SK-N-SH treated with all-trans-retinoic acid at 6 μM for 48 hours (cell line): ENCODE measurements around the gene WEE2.

Source experiments
- CREB5 ChIP-seq: fragments of 250-450 bp; sonication (Bioruptor Pico); IDR thresholded peaks from 2 replicates; pipeline ENCODE4 v1.5.1; 2020; ENCODE audit warnings: low read depth, mild to moderate bottlenecking, moderate library complexity
- PATZ1 ChIP-seq: fragments of 250-450 bp; sonication (Bioruptor Pico); IDR thresholded peaks from 2 replicates; pipeline ENCODE4 v1.8.0; 2020; ENCODE audit warnings: mild to moderate bottlenecking, moderate library complexity, borderline replicate concordance
- ZNF565 ChIP-seq: fragments of 450-650 bp; formaldehyde crosslinking; conservative IDR thresholded peaks from 2 replicates; pipeline ENCODE4 v1.5.0; 2020; ENCODE audit warnings: low read depth, mild to moderate bottlenecking, moderate library complexity

DNA sequence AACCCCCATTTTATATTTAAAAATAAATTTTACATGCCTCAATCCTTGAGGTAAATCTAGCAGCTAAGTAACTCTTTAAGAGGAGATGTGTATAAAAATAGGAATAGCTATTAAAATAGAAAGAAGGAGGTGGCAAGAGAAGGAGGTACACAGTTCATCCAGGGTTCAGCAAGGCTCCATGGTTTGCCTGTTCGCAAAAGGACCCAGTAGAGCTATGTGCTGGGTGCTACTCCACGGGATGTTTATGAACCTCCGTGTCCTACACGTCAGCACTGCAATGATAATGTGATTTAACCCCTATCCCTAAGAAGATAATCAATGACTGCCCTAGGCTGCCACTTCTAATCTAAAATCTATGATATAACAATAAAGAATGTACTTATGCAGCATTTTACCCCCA is 5.3 kb upstream of the WEE2 start:
- no peak for TF ChIP-seq CREB5 (CRISPR knock-in tag)
- no peak for TF ChIP-seq PATZ1
- no peak for TF ChIP-seq ZNF565
